ENCODE data around the gene VPS50.
"Not testable (repeated sequence)": the region's sequence is repeated elsewhere in the genome, so short reads cannot be mapped to it uniquely, and the experiment has no call there.

VPS50 gene

GRCh38 chr7:93242106-93242505, 9.9 kb downstream of the VPS50 start:
- no peak for DNase-seq (ENCODE audit: low spot score)

- peak; percentile 71 for DNase-seq (ENCODE audit: low spot score)
Measured at GRCh38 chr7:93245525-93246432, 13.6 kb downstream of the VPS50 start.

- DNase-seq (ENCODE audit: low spot score): no peak
Measured at GRCh38 chr7:93249491-93250148, 17.5 kb downstream of the VPS50 start.

GRCh38 chr7:93258661-93259060, 26.5 kb downstream of the VPS50 start:
- DNase-seq (ENCODE audit: low spot score): no peak

GRCh38 chr7:93262535-93262934, 30.4 kb downstream of the VPS50 start:
- peak; percentile 34 for DNase-seq (ENCODE audit: low spot score)

GRCh38 chr7:93265220-93265619, 33.1 kb downstream of the VPS50 start:
- DNase-seq (ENCODE audit: low spot score): no peak

GRCh38 chr7:93279541-93279940, 47.4 kb downstream of the VPS50 start:
- DNase-seq (ENCODE audit: low spot score): no peak

DNA sequence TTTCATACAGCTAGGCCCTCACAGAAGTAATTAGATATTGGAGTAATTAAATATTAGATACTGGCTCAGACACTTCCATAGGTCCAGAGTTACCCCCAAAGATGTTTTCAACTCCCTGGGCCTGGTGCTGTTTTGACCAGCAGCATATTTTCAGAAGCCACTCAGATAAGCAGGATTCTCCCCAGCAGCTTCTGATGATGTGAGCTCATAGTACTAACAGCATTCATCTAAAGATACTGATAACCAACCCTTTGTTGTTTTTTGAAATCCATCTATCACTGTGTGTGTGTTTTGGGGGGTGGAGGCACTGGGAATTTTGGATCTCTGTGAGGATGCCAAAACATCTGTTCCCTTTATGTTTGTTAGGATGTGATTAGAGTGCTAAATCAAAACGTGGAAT, 52.7 kb downstream of the VPS50 start:
- DNase-seq (ENCODE audit: low spot score): no peak

GRCh38 chr7:93293229-93293628, 61.1 kb downstream of the VPS50 start:
- DNase-seq (ENCODE audit: low spot score): no peak

- DNase-seq (ENCODE audit: low spot score): no peak
Measured at GRCh38 chr7:93298206-93298605, 66.0 kb downstream of the VPS50 start.

DNA sequence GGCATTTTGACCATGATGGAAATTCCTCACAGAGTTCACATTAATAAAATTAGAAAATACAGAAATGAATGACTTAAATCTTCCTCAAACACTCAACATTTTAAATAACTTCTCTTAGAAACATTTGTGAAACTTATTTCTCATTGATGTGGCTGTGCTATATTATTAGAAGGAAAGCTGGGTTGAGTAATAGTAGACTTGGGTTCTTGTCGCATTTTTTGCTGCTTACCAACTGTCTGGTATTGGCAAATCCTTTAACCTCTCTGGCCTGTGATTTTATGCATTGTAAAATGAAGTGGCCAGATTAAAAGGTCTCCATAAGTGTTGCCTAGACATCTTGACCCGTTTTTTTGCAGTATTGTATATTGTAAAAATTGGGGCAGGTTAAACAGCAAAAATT, 66.5 kb downstream of the VPS50 start:
- no peak for DNase-seq (ENCODE audit: low spot score)

DNA sequence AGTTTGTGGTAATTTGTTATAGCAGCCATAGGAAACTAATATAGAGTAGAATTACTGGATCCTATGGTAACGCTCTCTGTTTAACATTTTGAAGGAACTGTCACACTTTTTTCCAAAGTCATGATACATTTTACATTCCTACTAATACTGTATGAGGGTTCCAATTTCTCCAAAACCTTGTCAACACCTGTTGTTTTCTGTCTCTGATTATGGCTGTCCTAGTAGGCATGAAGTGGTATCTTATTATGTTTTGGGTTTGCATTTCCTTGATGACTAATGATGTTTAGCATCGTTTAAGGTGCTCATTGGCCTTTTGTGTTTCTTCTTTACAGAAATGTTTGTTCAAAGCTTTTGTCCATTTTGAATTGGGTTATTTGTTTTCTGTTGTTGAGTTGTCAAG, 69.6 kb downstream of the VPS50 start:
- DNase-seq (ENCODE audit: low spot score): no peak

DNA sequence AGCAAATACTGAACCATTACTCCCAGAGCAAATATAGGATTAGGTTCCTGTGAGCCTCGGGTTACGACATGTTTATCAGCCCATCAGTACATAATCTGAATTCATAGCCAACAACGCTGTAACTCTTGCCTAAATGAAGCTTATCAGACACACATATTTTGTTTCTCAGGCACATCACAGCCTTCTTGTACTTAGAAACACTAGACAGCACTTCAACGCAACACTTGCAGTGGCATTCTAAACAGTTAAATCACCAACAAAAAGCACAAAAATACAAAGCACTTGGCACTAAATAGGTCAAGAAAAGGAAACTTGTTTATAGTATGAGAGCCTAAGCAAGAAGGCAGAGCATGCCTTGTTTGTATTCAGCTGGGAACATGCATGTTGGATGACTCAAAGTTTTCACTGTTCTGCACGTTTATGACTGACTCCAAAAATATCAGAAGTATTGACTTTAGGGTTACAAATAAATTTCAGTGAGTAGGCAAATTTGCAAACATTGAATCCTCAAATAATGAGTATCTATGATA, 75.0 kb downstream of the VPS50 start:
- DNase-seq (ENCODE audit: low spot score): no peak

DNA sequence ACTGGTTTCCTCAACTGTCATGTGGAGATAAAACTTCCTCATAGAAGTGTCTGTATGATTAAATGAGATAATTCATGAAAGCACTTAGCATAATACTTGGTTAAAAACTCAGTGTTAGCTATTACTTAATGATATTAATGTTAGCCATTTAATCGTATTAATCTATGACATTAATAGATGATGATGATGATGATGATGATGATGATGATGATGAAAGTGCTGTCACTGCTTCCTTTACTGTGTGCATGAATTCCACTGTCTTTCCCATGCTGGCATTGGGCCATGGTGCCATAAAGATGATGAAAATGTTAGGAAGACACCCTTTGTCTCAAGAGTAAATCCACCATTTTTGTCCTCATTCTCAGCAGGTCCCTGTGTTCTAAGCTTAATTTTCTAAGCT, 75.8 kb downstream of the VPS50 start:
- DNase-seq (ENCODE audit: low spot score): no peak

- DNase-seq (ENCODE audit: low spot score): no peak
Measured at GRCh38 chr7:93310346-93310745, 78.2 kb downstream of the VPS50 start.

GRCh38 chr7:93314449-93314848, 82.3 kb downstream of the VPS50 start:
- DNase-seq (ENCODE audit: low spot score): no peak

- no peak for DNase-seq (ENCODE audit: low spot score)
Measured at GRCh38 chr7:93315896-93316295, 83.7 kb downstream of the VPS50 start.

GRCh38 chr7:93316730-93317129, 84.6 kb downstream of the VPS50 start:
- DNase-seq (ENCODE audit: low spot score): no peak

DNA sequence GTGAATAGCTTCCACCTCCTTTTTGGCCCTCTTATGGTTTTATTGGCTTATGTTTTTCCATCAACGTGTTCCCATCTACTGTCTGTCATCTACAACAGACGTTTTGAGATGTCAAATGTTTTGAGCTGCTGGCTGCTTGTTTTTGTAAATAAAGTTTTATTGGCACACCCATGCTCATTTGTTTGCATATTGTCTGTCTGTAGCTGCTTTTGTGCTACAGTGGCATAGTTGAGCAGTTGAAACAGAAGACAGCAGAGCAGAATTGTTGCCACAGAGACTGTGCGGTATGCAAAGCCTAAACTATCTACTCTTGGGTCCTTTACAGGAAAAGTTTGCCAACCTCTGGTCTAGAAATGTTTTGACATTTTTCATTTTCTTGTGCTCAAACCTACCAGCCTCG, 88.7 kb downstream of the VPS50 start:
- no peak for DNase-seq (ENCODE audit: low spot score)

DNA sequence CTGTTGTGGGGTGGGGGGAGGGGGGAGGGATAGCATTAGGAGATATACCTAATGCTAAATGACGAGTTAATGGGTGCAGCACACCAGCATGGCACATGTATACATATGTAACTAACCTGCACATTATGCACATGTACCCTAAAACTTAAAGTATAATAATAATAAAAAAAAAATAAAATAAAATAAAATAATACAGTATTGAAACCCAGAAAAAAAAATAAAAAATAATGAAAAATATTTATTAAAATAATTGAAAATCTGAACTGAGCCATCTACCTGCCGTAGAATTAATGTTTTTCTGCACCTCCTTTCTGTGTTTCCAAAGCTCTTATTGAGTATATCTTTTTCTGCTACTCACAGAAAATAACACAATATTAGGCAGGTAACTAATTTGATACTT, 94.1 kb downstream of the VPS50 start:
- not testable (repeated sequence) for DNase-seq (ENCODE audit: low spot score)

DNA sequence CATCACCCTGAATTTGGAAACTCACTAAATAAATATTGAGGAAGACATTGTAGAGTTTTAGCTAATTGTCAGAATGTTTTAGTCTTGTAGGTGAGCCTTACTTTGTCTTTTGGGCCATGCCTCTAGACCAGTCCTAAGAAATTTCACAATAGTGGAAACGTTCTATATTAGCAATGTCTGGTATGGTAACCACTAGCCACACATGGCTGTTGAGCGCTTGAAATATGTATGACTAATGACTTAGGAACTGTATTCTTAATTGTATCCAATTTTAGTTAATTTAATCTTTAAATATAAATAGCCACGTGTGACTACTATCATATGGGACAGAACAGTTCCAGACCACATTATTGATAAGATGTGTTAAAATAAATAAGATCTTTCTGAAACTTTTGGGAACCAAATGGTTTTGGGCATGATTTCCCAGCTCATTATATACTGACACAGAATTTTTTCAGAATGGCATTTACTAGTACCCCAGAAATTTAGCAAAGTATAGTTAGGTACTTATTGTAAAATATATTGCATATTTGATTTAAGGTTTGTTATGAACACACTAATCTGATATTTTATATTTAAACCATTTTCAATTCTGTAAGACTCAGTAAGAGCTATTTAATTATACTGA, 95.0 kb downstream of the VPS50 start:
- no peak for DNase-seq (ENCODE audit: low spot score)

GRCh38 chr7:93331706-93332105, 99.5 kb downstream of the VPS50 start:
- no peak for DNase-seq (ENCODE audit: low spot score)

- no peak for DNase-seq (ENCODE audit: low spot score)
Measured at GRCh38 chr7:93332172-93332571, 100.0 kb downstream of the VPS50 start.
